Erythroblast (primary cell): ENCODE measurements around the gene URAD.

Experiments
- GATA1 ChIP-seq: IDR thresholded peaks from 2 replicates; pipeline ENCODE4 v1.6.1; 2011; ENCODE audit warnings: low read depth, mild to moderate bottlenecking, control low read depth, low read length, moderate library complexity
- POLR2A ChIP-seq: IDR thresholded peaks from 2 replicates; pipeline ENCODE4 v1.6.1; 2011; ENCODE audit warnings: mild to moderate bottlenecking, low read length

DNA sequence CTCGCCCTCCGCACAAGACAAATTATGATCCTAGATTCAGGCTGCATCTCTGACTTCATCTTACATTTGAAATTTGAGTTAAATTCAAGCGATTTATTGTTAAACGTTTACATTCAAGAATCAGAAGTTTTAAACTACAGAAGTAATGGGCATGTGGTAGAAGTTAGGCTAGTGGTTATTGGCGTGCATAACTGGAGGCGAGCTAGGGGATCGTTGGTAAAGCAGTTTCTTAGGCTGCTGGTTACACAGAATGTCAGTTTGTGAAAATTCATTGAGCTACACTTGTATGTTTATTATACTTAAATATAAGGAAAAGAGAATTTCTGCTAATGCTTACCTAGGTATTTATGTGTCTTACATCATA is 18.6 kb downstream of the URAD start:
- no peak for TF ChIP-seq POLR2A
- no peak for TF ChIP-seq GATA1
